HG02610 (cell line): ENCODE measurements around the gene POLRMT.

Experiments used
- ATAC-seq: cut with Tn5 transposase; IDR thresholded peaks from one replicate; pipeline ENCODE4 v1.9.1; 2021; ENCODE audit warnings: mild to moderate bottlenecking, moderate library complexity; ENCODE audit not compliant: unreplicated experiment

Gene POLRMT

DNA sequence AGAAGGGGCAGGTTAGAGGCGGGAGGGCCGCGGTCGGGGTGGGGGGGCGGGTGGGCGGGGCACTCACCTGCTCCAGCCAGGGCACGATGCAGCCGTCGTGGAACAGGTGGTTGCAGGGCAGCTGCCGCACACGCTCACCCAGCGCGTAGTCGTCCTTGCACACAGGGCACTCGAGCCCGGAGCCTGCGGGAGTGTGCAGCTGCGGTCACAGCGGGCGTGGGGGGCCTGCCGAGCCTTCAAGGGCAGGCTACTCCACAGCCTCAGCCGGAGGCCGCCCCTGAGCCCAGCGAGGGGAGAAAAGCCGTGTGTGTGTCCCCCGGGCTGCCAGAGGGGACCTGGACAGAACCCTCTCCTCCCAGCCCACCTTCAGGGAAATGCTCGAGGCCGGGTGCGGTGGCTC is 15.0 kb upstream of the POLRMT start:
- ATAC-seq = no peak

DNA sequence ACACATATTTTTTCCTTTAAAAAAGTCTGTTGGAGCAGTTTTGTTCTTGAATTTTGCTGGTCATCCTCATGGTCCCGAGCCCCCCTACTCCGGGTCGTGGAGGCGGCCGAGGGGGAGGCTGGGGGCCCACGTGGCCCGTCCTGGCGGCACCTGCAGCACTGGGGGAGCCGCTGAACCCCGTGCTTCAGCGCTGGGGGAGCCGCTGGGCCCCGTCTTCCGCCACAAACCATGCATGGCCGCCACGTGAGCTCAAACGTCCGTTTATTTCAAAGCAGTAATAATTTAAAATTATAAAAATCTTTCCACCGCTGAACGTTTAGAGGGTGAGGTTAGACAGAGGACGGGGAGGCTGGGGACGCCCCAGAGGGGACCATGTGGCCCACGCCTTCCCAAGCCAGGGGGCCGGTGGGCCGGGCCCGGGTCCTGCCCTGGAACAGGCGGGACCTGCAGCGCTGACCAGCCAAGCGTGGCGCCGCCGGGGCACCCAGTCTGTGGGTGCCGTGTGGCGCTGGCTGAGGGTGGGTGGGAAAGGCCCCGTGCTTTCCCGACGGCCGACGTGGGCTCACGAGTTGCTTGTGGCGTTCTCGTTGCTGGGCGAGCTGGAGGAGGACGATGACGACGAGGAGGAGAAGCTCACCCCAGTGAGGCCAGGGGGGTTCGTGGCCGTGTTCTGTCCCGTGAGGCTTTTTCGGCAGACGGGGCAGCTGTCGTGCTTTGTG is 14.4 kb upstream of the POLRMT start:
- no peak for ATAC-seq

GRCh38 chr19:646779-647565 is 13.6 kb upstream of the POLRMT start:
- ATAC-seq = no peak

GRCh38 chr19:645912-646778 is 12.8 kb upstream of the POLRMT start:
- ATAC-seq = no peak

DNA sequence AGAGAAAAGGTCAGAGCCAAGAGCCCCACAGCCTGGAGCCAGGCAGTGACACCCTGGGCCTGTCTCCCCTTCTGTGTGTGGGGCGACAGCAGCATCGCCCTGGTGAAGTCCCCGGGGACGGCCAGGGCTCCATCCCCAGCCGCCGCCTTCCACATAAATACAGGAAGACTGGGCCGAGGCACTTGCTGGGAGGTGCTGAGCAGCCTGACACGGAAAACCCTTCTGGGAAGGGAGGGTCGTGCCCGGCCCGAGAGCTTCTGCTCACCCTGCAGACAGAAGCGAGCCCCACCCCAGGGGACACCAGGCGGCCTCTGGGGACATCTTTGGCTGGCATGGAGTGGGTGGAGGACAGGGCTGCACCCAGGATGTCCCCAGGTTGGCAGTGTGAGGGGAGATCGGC is 11.5 kb upstream of the POLRMT start:
- no peak for ATAC-seq

GRCh38 chr19:644363-644762 is 11.0 kb upstream of the POLRMT start:
- ATAC-seq = no peak

GRCh38 chr19:643736-644135 is 10.4 kb upstream of the POLRMT start:
- ATAC-seq = no peak

DNA sequence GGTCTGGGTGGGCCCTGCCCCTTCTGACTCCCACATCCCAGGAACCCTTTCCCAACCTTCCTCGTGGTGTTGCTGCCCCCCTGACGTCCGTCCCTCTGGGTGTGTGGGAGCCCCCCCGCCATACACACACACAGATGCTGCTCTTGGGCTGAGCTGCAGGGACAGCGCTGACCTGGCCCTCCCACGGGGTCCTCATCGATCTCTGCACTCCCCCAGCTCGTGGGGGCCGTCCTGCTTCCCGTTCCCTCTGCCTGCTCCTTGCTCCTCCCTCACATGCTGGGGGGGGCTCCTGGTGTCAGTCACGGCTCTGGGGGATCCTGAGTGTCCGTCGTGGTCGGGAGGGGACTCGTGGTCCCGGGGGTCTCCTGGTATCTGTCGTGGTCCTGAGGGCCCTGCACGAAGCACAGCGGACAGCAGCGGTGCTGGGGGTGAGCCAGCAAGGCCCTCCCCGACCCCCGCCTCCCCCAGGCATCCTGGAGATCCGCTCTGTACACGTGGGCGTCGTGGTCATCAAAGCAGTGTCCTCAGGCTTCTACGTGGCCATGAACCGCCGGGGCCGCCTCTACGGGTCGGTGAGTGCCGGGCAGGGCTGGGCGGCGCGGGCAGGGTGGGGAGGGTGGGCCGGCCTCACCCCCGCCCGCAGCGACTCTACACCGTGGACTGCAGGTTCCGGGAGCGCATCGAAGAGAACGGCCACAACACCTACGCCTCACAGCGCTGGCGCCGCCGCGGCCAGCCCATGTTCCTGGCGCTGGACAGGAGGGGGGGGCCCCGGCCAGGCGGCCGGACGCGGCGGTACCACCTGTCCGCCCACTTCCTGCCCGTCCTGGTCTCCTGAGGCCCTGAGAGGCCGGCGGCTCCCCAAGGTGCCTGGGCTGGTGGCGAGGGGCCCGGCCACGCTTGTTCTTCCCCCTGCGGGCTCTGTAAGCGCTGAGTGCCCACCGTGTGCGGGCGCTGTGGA is 9.7 kb upstream of the POLRMT start:
- no peak for ATAC-seq

- no peak for ATAC-seq
These were observed 8.4 kb upstream of the POLRMT start for GRCh38 chr19:641702-642101.

DNA sequence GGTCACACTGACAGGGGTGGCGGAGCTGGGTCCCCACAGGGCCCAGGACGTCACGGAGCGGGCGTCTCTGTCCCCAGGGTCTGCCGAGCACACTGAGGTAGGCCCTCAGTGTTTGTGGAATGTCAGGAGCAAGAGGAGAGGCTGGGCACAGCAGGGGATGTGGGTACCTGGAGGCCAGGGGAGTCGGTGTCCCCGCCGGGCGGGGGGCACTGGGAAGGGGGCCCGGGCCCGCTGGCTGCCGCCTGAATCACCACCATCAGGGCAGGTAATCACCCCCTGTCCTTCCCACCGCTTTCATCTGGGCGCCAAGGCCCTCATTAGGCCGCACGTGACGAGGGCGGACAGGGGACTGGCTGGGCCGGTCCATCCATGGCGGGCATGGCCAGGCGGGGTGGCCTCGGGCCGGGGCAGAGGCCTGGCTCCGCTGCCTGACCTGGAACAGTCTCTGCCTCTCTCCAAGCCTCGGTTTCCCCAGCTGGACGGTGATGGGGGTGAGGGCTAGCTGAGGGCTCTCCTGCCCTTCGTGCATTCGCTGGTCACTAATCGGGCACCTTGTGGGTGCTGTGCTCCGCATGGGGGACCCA is 7.4 kb upstream of the POLRMT start:
- ATAC-seq = no peak

DNA sequence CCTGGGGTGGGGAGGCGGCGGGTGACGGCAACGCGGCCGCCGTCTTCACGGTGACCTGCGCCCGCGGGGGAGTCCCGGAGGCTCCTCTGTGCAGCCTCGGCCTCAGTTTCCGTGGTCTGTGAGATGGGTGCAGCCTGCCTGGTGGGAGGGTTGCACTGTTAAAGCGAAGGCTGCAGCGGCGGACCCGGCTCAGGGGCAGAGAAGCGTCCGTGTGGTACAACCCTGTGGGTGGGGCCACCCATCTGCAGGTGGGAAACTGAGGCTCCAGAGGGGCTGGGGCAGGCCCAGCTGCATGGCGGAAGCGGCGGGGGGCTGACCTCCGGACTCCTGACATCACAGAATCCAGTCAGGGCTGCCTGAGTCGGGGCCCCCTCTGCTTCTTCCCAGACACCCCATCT is 6.8 kb upstream of the POLRMT start:
- no peak for ATAC-seq

GRCh38 chr19:639253-640160 is 6.2 kb upstream of the POLRMT start, which contains the start of gene FGF22:
TSS of gene FGF22 (plus strand) at chr19:639879. CDS start at chr19:639926, 47 bp downstream.
- ATAC-seq = peak; percentile 39

- ATAC-seq = no peak
These were observed 5.5 kb upstream of the POLRMT start for GRCh38 chr19:638906-639252.

- no peak for ATAC-seq
These were observed 1.8 kb upstream of the POLRMT start for GRCh38 chr19:634975-635652.

DNA sequence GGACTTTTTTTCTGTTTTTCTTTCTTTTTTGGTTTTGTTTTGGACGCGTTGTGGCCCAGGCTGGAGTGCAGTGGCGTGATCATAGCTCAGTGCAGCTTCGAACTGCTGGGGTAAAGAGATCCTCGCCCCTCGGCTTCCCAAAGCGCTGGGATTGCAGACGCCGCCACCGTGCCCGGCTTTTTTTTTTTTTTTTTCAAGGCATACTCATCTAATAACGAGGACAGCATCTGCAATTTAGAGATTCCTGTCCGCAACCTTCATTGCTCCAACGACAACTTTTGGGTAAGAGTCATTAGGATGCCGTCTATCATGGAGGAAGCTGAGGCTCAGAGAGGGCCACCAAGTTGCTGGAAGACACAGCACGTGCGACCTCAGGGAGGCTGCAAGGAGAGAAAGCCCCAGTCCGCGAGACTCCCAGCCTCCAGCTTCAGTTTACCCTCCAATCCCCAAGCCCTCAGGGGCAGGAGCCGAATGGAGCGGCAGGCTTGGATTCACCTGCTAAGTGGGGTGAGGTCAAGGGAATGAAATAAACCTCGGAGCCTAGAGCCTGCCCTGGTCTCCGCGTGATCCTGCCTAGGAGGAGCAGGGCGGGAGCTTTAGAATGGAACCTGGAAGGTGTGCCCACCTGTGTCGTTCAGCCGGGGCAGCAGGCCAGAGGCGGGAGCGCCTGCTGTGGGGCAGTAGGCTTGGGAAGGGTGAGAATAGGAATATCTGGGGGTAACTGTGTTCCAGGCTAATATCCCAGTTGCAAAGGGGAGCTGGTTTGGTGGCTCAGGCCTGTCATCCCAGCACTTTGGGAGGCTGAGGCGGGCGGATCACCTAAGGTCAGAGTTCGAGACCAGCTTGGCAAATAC is 676 bp upstream of the POLRMT start:
- ATAC-seq = no peak

DNA sequence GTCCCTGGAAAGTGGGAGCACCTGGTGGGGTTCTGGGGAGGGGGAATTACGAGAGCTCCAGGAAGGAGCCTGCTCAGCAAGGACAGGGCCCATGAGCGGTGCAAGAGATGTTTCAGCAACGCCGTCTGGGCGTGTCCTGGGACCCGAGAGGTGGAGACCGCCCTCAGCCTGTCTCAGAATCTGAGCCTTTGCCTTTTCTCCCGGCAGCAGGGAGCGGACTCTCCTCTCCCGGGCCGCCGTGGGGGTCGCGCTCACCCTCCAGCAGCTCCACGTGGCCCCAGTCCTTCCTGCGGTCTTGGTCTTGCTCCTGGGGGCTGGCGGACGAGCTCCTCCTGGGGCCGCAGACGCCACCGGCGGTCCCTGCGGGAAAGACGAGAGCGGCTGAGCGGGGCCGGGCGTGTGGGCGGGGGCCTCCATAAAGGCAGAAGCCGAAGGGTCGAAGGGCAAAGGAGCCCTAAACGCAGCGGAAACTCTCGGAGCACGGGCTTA is 714 bp downstream of the POLRMT start:
- peak; percentile 15 for ATAC-seq

DNA sequence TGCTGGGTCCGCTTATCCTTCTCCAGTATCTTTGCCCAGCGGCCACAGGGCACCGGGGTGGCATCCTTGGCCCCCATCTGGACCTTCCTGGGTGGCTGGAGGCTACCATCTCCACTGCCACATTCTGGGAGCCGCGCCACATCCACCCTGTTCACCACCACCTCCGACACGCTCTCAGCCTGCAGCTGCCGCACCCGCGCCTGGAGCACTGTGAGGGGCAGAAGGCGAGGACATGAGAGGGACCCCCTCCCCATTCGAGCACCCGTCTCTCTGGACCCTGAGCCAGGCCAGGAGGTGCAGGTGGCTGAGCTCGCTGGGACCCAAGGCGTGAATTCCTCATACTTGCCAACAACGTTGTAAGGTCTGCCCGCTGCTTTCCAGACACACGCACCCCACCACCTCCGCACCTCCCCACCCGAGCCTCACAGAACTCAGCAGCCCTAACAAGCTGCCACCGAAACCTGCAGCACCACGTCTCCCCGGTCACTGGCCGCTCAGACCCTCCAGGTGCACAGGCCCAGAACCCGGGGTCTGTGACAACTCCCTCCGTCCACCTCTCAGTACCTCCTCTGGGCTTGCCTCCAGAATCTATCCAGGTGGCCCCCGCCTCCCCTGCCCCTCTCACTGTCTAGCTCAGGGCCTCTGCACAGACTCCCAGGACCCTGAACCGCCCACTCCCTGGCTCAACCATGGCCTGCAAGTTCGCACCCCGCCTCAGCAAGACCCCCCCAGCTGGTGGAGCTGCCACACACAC is 3.2 kb downstream of the POLRMT start:
- ATAC-seq = no peak
